Keratinocyte (primary cell): ENCODE results near the gene CMTM8.

ENCODE experiments used
- CTCF ChIP-seq, 3 experiments: IDR thresholded peaks in 1 of 3; conservative IDR thresholded peaks in 1 of 3; optimal IDR thresholded peaks in 1 of 3; 2 replicates in 2 of 3; 3 replicates in 1 of 3; pipeline versions ENCODE3 to v1.5.1; 2011; ENCODE audit warnings: low read length in 3 of 3, mild to moderate bottlenecking in 3 of 3, moderate library complexity in 2 of 3, control low read depth in 1 of 3, inconsistent platforms in 1 of 3; ENCODE audit not compliant: insufficient read depth in 2 of 3; ENCODE audit errors: extremely low read depth in 1 of 3
- EZH2 ChIP-seq: IDR thresholded peaks from one replicate; pipeline ENCODE4 v1.6.1; 2012; ENCODE audit warnings: inconsistent platforms, mild to moderate bottlenecking, low read length, moderate library complexity

GRCh38 chr3:32313169-32313568 is 74.7 kb downstream of the CMTM8 start:
- TF ChIP-seq EZH2 = no peak
- TF ChIP-seq CTCF (optimal IDR thresholded peaks at IDR 0.05 in 1 of 3, IDR thresholded peaks at IDR 0.05 in 1 of 3, conservative IDR thresholded peaks at IDR 0.05 in 1 of 3; ENCODE audit: extremely low read depth in 1 of 3, insufficient read depth in 2 of 3, low read length in 3 of 3) = no peak
